GM12878 (cell line): ENCODE results near the gene NPTN. TPM values are rescaled to one million over a fixed set of nuclear protein-coding genes. Genes with fewer than 3 reads are reported as not detected.
A peak's percentile ranks its signal among the peaks of the same experiment; 100 is the strongest.

Experiments used
- ATAC-seq: fragments of 200-7000 bp; cut with Tn5 transposase; 3 replicates; pipeline ENCODE4 v1.9.1; 2020; ENCODE audit warnings: mild to moderate bottlenecking, moderate library complexity
- BruUV-seq: library from RNA; stranded (reverse); fragments of 400-500 nt; replicated peaks from 2 replicates; lab custom pipeline; 2021; lab: Mats Ljungman, UMichigan
- CTCF ChIA-PET: fragments of 300-600 bp; sonication (Branson Sonifier 250); formaldehyde crosslinking; extraction: SDS; loops from one replicate; lab custom pipeline; 2021; ENCODE audit warnings: inconsistent platforms; lab: Yijun Ruan, JAX
- POLR2A ChIA-PET: fragments of 350-600 bp; formaldehyde crosslinking; extraction: SDS; loops from one replicate; lab custom pipeline; 2021; ENCODE audit warnings: inconsistent platforms; lab: Charles Lee
- RAD21 ChIA-PET: fragments of 300-600 bp; sonication (Branson Sonifier 250); formaldehyde crosslinking; loops from one replicate; lab custom pipeline; 2023; ENCODE audit warnings: antibody characterized with exemption; ENCODE audit not compliant: unreplicated experiment; lab: Charles Lee
- SMC1A ChIA-PET: fragments of 300-600 bp; sonication (Branson Sonifier 250); formaldehyde crosslinking; loops from one replicate; lab custom pipeline; 2023; ENCODE audit not compliant: unreplicated experiment, uncharacterized antibody; lab: Charles Lee
- DNase-seq: peaks from one replicate; pipeline ENCODE4 v3.0.0-alpha.2; 2011; ENCODE audit warnings: low read depth, low spot score
- FAIRE-seq: peaks from 3 replicates; lab custom pipeline; 2011; peaks lifted over from hg19 to GRCh38; lab: Jason Lieb, UNC
- H2AFZ ChIP-seq: 2 replicates; pipeline ENCODE4 v1.6.0; 2011; ENCODE audit warnings: low read depth, low read length, control low read depth; ENCODE audit not compliant: control insufficient read depth
- H3K27ac ChIP-seq: 2 replicates; pipeline ENCODE4 v1.5.1; 2011; ENCODE audit warnings: control low read depth; ENCODE audit not compliant: control insufficient read depth, insufficient read depth
- H3K27me3 ChIP-seq, 2 experiments: replicated peaks in 1 of 2; 2 replicates each; pipeline versions ENCODE4 v1.6.0 to v1.6.1; 2011; ENCODE audit warnings: low read length in 1 of 2; ENCODE audit not compliant: control insufficient read depth in 2 of 2, insufficient read depth in 2 of 2
- H3K36me3 ChIP-seq, 2 experiments: 2 replicates each; pipeline ENCODE4 v1.5.1; 2011; ENCODE audit warnings: low read length in 1 of 2; ENCODE audit not compliant: control insufficient read depth in 2 of 2, insufficient read depth in 2 of 2
- H3K4me1 ChIP-seq: 2 replicates; pipeline ENCODE4 v1.6.1; 2011; ENCODE audit warnings: mild to moderate bottlenecking, low read length, moderate library complexity, mixed read lengths; ENCODE audit not compliant: control insufficient read depth, insufficient read depth
- H3K4me2 ChIP-seq: 2 replicates; pipeline ENCODE4 v1.6.0; 2011; ENCODE audit warnings: control low read depth; ENCODE audit not compliant: control insufficient read depth, insufficient read depth
- H3K4me3 ChIP-seq: fragments of 200-600 bp; sonication (generic); 2 replicates; pipeline ENCODE4 v1.5.1; 2016
- H3K79me2 ChIP-seq: 2 replicates; pipeline ENCODE4 v1.6.0; 2011; ENCODE audit warnings: low read length; ENCODE audit not compliant: control insufficient read depth, insufficient read depth
- H3K9ac ChIP-seq: 2 replicates; pipeline ENCODE4 v1.8.0; 2011; ENCODE audit warnings: low read length, control low read depth, mixed read lengths; ENCODE audit not compliant: control insufficient read depth, insufficient read depth
- H3K9me3 ChIP-seq: replicated peaks from 3 replicates; pipeline ENCODE4 v1.5.1; 2011; ENCODE audit warnings: mild to moderate bottlenecking, low read length; ENCODE audit not compliant: control insufficient read depth, insufficient read depth
- H4K20me1 ChIP-seq: 2 replicates; pipeline ENCODE4 v1.6.0; 2011; ENCODE audit not compliant: control insufficient read depth, insufficient read depth
- ATF7 ChIP-seq: fragments of 450-650 bp; IDR thresholded peaks from 2 replicates; pipeline ENCODE4 v1.6.1; 2016; ENCODE audit warnings: low read depth, mild to moderate bottlenecking
- CHD2 ChIP-seq: IDR thresholded peaks from 2 replicates; pipeline ENCODE4 v1.6.1; 2011; ENCODE audit warnings: low read depth, low read length, improper control_type of control experiment, borderline replicate concordance
- CREB1 ChIP-seq: IDR thresholded peaks from 2 replicates; pipeline ENCODE4 v1.6.1; 2012; ENCODE audit warnings: low read depth, mild to moderate bottlenecking, inconsistent platforms
- SIN3A ChIP-seq: IDR thresholded peaks from 2 replicates; pipeline ENCODE4 v1.6.1; 2012; ENCODE audit warnings: low read depth, low read length, improper control_type of control experiment
- TCF7 ChIP-seq: IDR thresholded peaks from 2 replicates; pipeline ENCODE4 v1.6.1; 2014; ENCODE audit warnings: antibody characterized with exemption, borderline replicate concordance
- USF1 ChIP-seq: IDR thresholded peaks from 2 replicates; pipeline ENCODE4 v1.6.1; 2011; ENCODE audit warnings: borderline replicate concordance, low read depth, mild to moderate bottlenecking, moderate library complexity, mixed read lengths, low read length; ENCODE audit not compliant: insufficient read depth; ENCODE audit errors: extremely low read length
- ZNF207 ChIP-seq: fragments of 450-650 bp; IDR thresholded peaks from 2 replicates; pipeline ENCODE4 v1.6.1; 2014; ENCODE audit warnings: antibody characterized with exemption, mild to moderate bottlenecking, borderline replicate concordance
- ZNF217 ChIP-seq: fragments of 450-650 bp; IDR thresholded peaks from 2 replicates; pipeline ENCODE4 v1.6.1; 2017; ENCODE audit warnings: antibody characterized with exemption, mild to moderate bottlenecking
- ZNF274 ChIP-seq: IDR thresholded peaks from one replicate; pipeline ENCODE4 v1.8.0; 2011; ENCODE audit not compliant: insufficient read length, insufficient read depth
- WGBS: methylation state at CpG from one replicate; pipeline ENCODE4 v1.1.6; 2016; ENCODE audit warnings: low lambda C conversion rate; ENCODE audit not compliant: insufficient replicate concordance, insufficient coverage; ENCODE audit errors: missing lambda C conversion rate; 5-methylcytosine and 5-hydroxymethylcytosine counted together
- in situ Hi-C: fragments of 300-500 bp; cut with MboI; formaldehyde crosslinking; loops from 9 replicates; pipeline ENCODE4 v1.14.3; 2018; ENCODE audit warnings: mixed read lengths
- intact Hi-C: fragments of 100-400 bp; cut with micrococcal nuclease; formaldehyde crosslinking; loops from one replicate; pipeline ENCODE4 v1.14.2; 2022; ENCODE audit not compliant: unreplicated experiment
- polyA plus RNA-seq, 11 experiments: library from polyadenylated mRNA; depleted of rRNA in 4 of 11; unstranded in 6 of 11; stranded (reverse) in 5 of 11; fragments of >200 nt; fragmentation: Nextera tagmentation in 4 of 11; fragmentation: Illumina TruSeq in 1 of 11; extraction: Ambion mirVana in 4 of 11; extraction: Trizol in 1 of 11; gene quantifications; 1 replicate in 1 of 11; 2 replicates in 10 of 11; pipeline versions ENCODE4 v1.2.1 to v1.2.3, GENCODE V29; 2011 to 2016; ENCODE audit warnings: inconsistent platforms in 2 of 11, missing spikeins in 2 of 11, low read depth in 1 of 11
- total RNA-seq, 4 experiments: library from RNA; depleted of rRNA in 3 of 4; stranded (reverse); fragments of >200 nt in 3 of 4; fragmentation: Illumina TruSeq in 1 of 4; extraction: Trizol in 1 of 4; gene quantifications; 2 replicates each; pipeline versions ENCODE4 v1.2.1 to v1.2.3, GENCODE V29; 2013 to 2021

The NPTN gene
- total and polyA plus RNA-seq, 10 of the 15 experiments (the other 5 are each of a cell fraction or from before 2014, with no cell fraction given), result 17.8 to 79.1 (median 41.7) TPM

- Histone ChIP-seq H3K9me3 (no peaks in the 10 kb centered on the region), H3K9ac (no peak overlapping the region), H4K20me1 (no peaks in the 10 kb centered on the region; the same call in 1 of the 2 replicates), H3K4me1 (peaks cover 26% of the 10 kb centered on the region), H3K27ac (no peak overlapping the region), H3K27me3 (no peaks in the 10 kb centered on the region), H3K79me2 (peaks cover 72% of the 10 kb centered on the region), H3K4me2 (no peak overlapping the region), H3K36me3 (no peaks in the 10 kb centered on the region; a peak in 1 of 4 replicates), H2AFZ (no peak overlapping the region), H3K4me3 (no peak overlapping the region)
- POLR2A ChIA-PET, result no interaction called here
- BruUV-seq, result no TSS peak
- WGBS, result 6% methylated on average over 1 of the region's 1 CpG
- CTCF ChIA-PET, result interaction anchor here (1.5 to 11.1 kb wide), 3 partner anchors 32 to 98 kb away, joined by 4 to 170 read pairs (median 5); partner anchors contain the start of gene NPTN
- FAIRE-seq (no peak), ATAC-seq (peak; percentile 36), DNase-seq (no peak)
- SMC1A ChIA-PET, result interaction anchor here (0.6 to 10.9 kb wide), 5 partner anchors 13 to 892 kb away, joined by 3 to 130 read pairs (median 5); partner anchors contain the start of gene NPTN
- in situ Hi-C loops (no loop called here), intact Hi-C loops (no loop called here)
- TF ChIP-seq ZNF207, result no peak
- RAD21 ChIA-PET, result interaction anchor here (0.9 to 2.0 kb wide), 2 partner anchors 29 to 34 kb away, joined by 3 to 10 read pairs; no protein-coding TSS in a partner anchor
Measured at GRCh38 chr15:73602446-73602843, 30.7 kb downstream of the NPTN start.

- in situ Hi-C loops (no loop called here), intact Hi-C loops (no loop called here)
- SMC1A ChIA-PET, result interaction anchor here (1.3 to 10.9 kb wide), 6 partner anchors 12 to 34 kb away, joined by 4 to 130 read pairs (median 6); partner anchors contain the start of gene NPTN
- RAD21 ChIA-PET, result interaction anchor here (0.9 to 1.4 kb wide), 3 partner anchors 29 to 35 kb away, joined by 3 to 6 read pairs (median 3); no protein-coding TSS in a partner anchor
- TF ChIP-seq ZNF274 (no peak), CREB1 (no peak), TCF7 (no peak), CHD2 (no peak), ZNF217 (no peak), ATF7 (no peak), USF1 (no peak), SIN3A (no peak)
- H4K20me1 ChIP-seq, result no peaks in the 10 kb centered on the region; the same call in 1 of the 2 replicates
- H3K4me3 ChIP-seq, result no peak overlapping the region
- H3K27ac ChIP-seq, result no peak overlapping the region
- H3K27me3 ChIP-seq, result no peaks in the 10 kb centered on the region
- no peaks in the 10 kb centered on the region for H3K9me3 ChIP-seq
- DNase-seq (no peak), ATAC-seq (peak; percentile 33; the same call in 2 of the 3 replicates), FAIRE-seq (no peak)
- POLR2A ChIA-PET, result no interaction called here
- peaks cover 19% of the 10 kb centered on the region for H3K4me1 ChIP-seq
- peaks cover 1 to 5% of the 10 kb centered on the region in 2 experiments; a peak in 3 of 4 replicates for H3K36me3 ChIP-seq
- no peak overlapping the region for H2AFZ ChIP-seq
- peaks cover 66% of the 10 kb centered on the region for H3K79me2 ChIP-seq
- no peak overlapping the region for H3K9ac ChIP-seq
- 83% methylated on average over 7 of the region's 7 CpGs for WGBS
- CTCF ChIA-PET, result interaction anchor here (1.5 to 11.1 kb wide), 3 partner anchors 32 to 98 kb away, joined by 4 to 170 read pairs (median 5); partner anchors contain the start of gene NPTN
- BruUV-seq, result no TSS peak
- no peak overlapping the region for H3K4me2 ChIP-seq
Measured at GRCh38 chr15:73601451-73602445, 31.4 kb downstream of the NPTN start.
